ENCODE data around the gene MBP. TPM values are rescaled to one million over a fixed set of nuclear protein-coding genes. Genes with fewer than 3 reads are reported as not detected.

Gene MBP
- total and polyA plus RNA-seq, 2 donors (not counting 3 experiments of a cell fraction or from before 2014, with no cell fraction given): 1.7 to 2.3 TPM

DNA sequence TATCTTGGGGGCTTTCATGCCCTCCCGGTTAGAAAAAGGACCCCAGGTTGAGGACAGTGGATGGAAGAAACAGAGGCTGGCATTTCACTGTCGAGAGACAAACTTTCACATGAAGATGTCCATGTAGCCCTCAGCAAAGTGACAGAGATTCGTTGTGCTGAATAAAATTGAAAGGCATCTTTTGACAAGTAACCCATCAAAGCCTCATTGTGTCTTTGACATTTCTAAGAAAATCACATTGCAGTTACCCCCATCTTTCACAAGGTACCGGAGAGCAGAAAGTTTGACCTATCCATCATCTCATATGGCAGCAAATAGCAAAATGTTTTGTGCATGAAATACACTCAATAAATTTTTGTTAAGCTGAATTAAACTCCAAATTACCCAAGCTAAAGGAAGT lies 2.0 kb upstream of the MBP start:
- no TSS peak for BruUV-seq (replicated peaks)
- H2AFZ ChIP-seq (ENCODE audit: low read depth, low read length): no peak overlapping the region
- H3K27ac ChIP-seq (ENCODE audit: insufficient read depth, low read depth, low read length): no peak overlapping the region
- peaks cover 13% of the 10 kb centered on the region for H3K4me1 ChIP-seq (ENCODE audit: control insufficient read depth, extremely low read depth, insufficient read depth, low read length)
- intact Hi-C loops (cut with micrococcal nuclease) (loop anchor here (5.0 kb wide), 3 partner anchors 67 to 132 kb away; no protein-coding TSS in a partner anchor), dilution Hi-C loops (cut with MboI; ENCODE audit: extremely low pct_ligation_motif_present, low sequenced_read_pairs) (no loop called here)
- no peak overlapping the region for H3K4me2 ChIP-seq (ENCODE audit: insufficient read depth, low read length)
- no peaks in the 10 kb centered on the region for H3K9me3 ChIP-seq (replicated peaks; ENCODE audit: control insufficient read depth, insufficient read depth, low read length)
- ChIA-PET POLR2A (no interaction called here), CTCF (interaction anchor here (1.1 to 1.8 kb wide), 4 partner anchors 48 to 134 kb away, joined by 3 to 10 read pairs (median 4); no protein-coding TSS in a partner anchor)
- no peaks in the 10 kb centered on the region for H3K79me2 ChIP-seq (ENCODE audit: control insufficient read depth, insufficient read depth, low read length)
- no peak overlapping the region for H3K9ac ChIP-seq (replicated peaks; ENCODE audit: extremely low read depth, insufficient read depth, low read length)
- FAIRE-seq: no peak
- H4K20me1 ChIP-seq (replicated peaks; ENCODE audit: control insufficient read depth, extremely low read depth, insufficient read depth, low read length): no peaks in the 10 kb centered on the region
- H3K9me1 ChIP-seq (replicated peaks; ENCODE audit: control insufficient read depth, extremely low read depth, insufficient read depth, low read length): no peaks in the 10 kb centered on the region
- H3K36me3 ChIP-seq (ENCODE audit: control insufficient read depth in 2 of 2, extremely low read depth in 1 of 2, insufficient read depth in 2 of 2, low read length in 2 of 2): no peaks in the 10 kb centered on the region
- DNase-seq (ENCODE audit: low read depth, low spot score): no peak
- H3K4me3 ChIP-seq (replicated peaks in 1 of 3; ENCODE audit: insufficient read depth in 1 of 3, low read depth in 1 of 3, low read length in 3 of 3): no peak overlapping the region
- peaks cover 4 to 28% of the 10 kb centered on the region in 2 experiments for H3K27me3 ChIP-seq (ENCODE audit: control insufficient read depth in 2 of 2, insufficient read depth in 2 of 2, low read length in 2 of 2)
- TF ChIP-seq FOS (IDR thresholded peaks at IDR 0.05; ENCODE audit: borderline replicate concordance, insufficient read depth, low read length): no peak
- TF ChIP-seq, protein P1, sequence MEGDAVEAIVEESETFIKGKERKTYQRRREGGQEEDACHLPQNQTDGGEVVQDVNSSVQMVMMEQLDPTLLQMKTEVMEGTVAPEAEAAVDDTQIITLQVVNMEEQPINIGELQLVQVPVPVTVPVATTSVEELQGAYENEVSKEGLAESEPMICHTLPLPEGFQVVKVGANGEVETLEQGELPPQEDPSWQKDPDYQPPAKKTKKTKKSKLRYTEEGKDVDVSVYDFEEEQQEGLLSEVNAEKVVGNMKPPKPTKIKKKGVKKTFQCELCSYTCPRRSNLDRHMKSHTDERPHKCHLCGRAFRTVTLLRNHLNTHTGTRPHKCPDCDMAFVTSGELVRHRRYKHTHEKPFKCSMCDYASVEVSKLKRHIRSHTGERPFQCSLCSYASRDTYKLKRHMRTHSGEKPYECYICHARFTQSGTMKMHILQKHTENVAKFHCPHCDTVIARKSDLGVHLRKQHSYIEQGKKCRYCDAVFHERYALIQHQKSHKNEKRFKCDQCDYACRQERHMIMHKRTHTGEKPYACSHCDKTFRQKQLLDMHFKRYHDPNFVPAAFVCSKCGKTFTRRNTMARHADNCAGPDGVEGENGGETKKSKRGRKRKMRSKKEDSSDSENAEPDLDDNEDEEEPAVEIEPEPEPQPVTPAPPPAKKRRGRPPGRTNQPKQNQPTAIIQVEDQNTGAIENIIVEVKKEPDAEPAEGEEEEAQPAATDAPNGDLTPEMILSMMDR (IDR thresholded peaks at IDR 0.05; ENCODE audit: extremely low read depth in 1 of 2, insufficient read depth in 1 of 2, low read depth in 1 of 2, low read length in 2 of 2): no peak
- no peak for TF ChIP-seq MYC (IDR thresholded peaks at IDR 0.05; ENCODE audit: low read depth, low read length)
- TF ChIP-seq EZH2 (IDR thresholded peaks at IDR 0.05; ENCODE audit: borderline replicate concordance, low read depth, low read length, severe bottlenecking): no peak
- TF ChIP-seq, protein P2, sequence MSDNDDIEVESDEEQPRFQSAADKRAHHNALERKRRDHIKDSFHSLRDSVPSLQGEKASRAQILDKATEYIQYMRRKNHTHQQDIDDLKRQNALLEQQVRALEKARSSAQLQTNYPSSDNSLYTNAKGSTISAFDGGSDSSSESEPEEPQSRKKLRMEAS (IDR thresholded peaks at IDR 0.05; ENCODE audit: insufficient read depth, insufficient read length): no peak

Measured in endothelial cell of umbilical vein (primary cell).